Kidney (tissue), 14 donors: ENCODE measurements around the gene NXPH3. TPM values are rescaled to one million over a fixed set of nuclear protein-coding genes. Genes with fewer than 3 reads are reported as not detected.

Source experiments
- DNase-seq, 5 donors: peaks; one replicate each; pipeline ENCODE4 v3.0.0-alpha.2; 2013 to 2020
- FAIRE-seq: peaks from 2 replicates; lab custom pipeline; 2012; peaks lifted over from hg19 to GRCh38; lab: Jason Lieb, UNC
- H3K27ac ChIP-seq, 2 donors: one replicate each; pipeline ENCODE4 v1.7.0; 2013; ENCODE audit warnings: low read depth in 2 of 2, low read length in 2 of 2, inconsistent platforms in 1 of 2
- H3K27me3 ChIP-seq: one replicate; pipeline ENCODE4 v1.7.1; 2013; ENCODE audit warnings: low read length, inconsistent platforms; ENCODE audit not compliant: control insufficient read depth, insufficient read depth
- H3K36me3 ChIP-seq, 3 donors: one replicate each; pipeline versions ENCODE4 v1.7.0 to v1.7.1; 2013; ENCODE audit warnings: low read length in 3 of 3, control low read depth in 1 of 3, inconsistent platforms in 1 of 3; ENCODE audit not compliant: insufficient read depth in 3 of 3, control insufficient read depth in 2 of 3
- H3K4me1 ChIP-seq, 3 donors: one replicate each; pipeline versions ENCODE4 v1.7.0 to v1.7.1; 2013; ENCODE audit warnings: low read length in 3 of 3, inconsistent platforms in 1 of 3, low read depth in 1 of 3; ENCODE audit not compliant: control insufficient read depth in 2 of 3, insufficient read depth in 2 of 3
- H3K4me3 ChIP-seq, 3 donors: one replicate each; pipeline versions ENCODE4 v1.7.0 to v1.8.1; 2013; ENCODE audit warnings: low read length in 3 of 3, control low read depth in 1 of 3, inconsistent platforms in 1 of 3
- H3K9ac ChIP-seq, 3 donors: one replicate each; pipeline versions ENCODE4 v1.7.0 to v1.7.1; 2013; ENCODE audit warnings: low read length in 3 of 3, control low read depth in 1 of 3, inconsistent platforms in 1 of 3
- H3K9me3 ChIP-seq, 3 donors: one replicate each; pipeline versions ENCODE4 v1.7.0 to v1.7.1; 2013; ENCODE audit warnings: low read length in 3 of 3, control low read depth in 1 of 3, inconsistent platforms in 1 of 3; ENCODE audit not compliant: control insufficient read depth in 2 of 3, insufficient read depth in 1 of 3
- intact Hi-C: fragments of 100-400 bp; cut with DNase I; formaldehyde crosslinking; loops from one replicate; pipeline ENCODE4 v1.11.1; 2022
- polyA plus RNA-seq: library from polyadenylated mRNA; stranded (reverse); fragments of 350-450 nt; fragmentation: Illumina TruSeq; extraction: RNeasy Lipid Tissue Mini Kit (QIAGEN cat#74804); gene quantifications from one replicate; pipeline ENCODE4 v1.2.3, GENCODE V29; 2014; ENCODE audit warnings: low read depth, low replicate concordance; ENCODE audit not compliant: insufficient read depth
- total RNA-seq: library from RNA; stranded (reverse); fragmentation: NEBNext Ultra II Directional; extraction: Animal tissue kit (Norgen Biotek cat#: 25700); gene quantifications from one replicate; pipeline ENCODE4 v1.2.1, GENCODE V29; 2021
- TF ChIP-seq, protein P1 (sequence below): IDR thresholded peaks from 3 replicates; pipeline ENCODE4 v1.5.1; 2012; ENCODE audit warnings: mild to moderate bottlenecking, moderate library complexity, borderline replicate concordance; ENCODE audit not compliant: insufficient read depth; ENCODE audit errors: extremely low read depth
- donor health status: control.
- donor health status: control.
- donor health status: control.
- donor health status: control.
- donor health status: control.
- donor health status: DM: yes; HTN: yes; CAD: no.
- donor health status: Normal renal cell carcinoma (clear cell type).

NXPH3 gene
- total and polyA plus RNA-seq, 2 donors from 2014 or later, result 0.98 to 1.2 TPM

DNA sequence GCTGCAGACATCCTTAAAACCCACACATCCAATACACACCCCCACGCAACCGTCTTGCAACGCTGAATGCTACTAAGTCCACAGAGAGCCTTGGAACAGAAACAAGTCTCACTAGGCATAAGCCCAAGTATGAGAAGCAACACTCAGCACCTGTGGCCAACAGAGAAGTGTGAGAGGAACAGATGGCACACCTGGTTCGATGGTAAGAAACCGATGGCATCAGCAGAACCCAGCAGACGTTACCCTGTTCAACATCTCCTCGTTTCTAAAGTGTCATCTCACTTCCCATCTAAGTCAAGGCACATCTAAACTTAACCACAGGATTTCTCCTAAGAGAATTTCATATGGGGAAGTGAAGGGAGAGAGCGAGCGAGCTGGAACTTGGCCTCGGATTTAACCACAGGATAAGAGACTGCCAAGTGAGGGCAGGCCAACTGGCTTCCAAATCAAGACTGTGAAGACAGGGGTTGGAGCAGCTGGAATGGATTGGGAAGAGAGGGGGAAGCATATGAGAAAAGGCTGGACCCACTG lies 41.0 kb downstream of the NXPH3 start:
- intact Hi-C loops, result no loop called here
- no peak overlapping the region for H3K9ac ChIP-seq
- no peaks in the 10 kb centered on the region for H3K27me3 ChIP-seq
- H3K36me3 ChIP-seq, result peaks cover 2 to 43% (median 24%) of the 10 kb centered on the region in 3 donors
- TF ChIP-seq, protein P1, sequence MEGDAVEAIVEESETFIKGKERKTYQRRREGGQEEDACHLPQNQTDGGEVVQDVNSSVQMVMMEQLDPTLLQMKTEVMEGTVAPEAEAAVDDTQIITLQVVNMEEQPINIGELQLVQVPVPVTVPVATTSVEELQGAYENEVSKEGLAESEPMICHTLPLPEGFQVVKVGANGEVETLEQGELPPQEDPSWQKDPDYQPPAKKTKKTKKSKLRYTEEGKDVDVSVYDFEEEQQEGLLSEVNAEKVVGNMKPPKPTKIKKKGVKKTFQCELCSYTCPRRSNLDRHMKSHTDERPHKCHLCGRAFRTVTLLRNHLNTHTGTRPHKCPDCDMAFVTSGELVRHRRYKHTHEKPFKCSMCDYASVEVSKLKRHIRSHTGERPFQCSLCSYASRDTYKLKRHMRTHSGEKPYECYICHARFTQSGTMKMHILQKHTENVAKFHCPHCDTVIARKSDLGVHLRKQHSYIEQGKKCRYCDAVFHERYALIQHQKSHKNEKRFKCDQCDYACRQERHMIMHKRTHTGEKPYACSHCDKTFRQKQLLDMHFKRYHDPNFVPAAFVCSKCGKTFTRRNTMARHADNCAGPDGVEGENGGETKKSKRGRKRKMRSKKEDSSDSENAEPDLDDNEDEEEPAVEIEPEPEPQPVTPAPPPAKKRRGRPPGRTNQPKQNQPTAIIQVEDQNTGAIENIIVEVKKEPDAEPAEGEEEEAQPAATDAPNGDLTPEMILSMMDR, result no peak
- H3K4me1 ChIP-seq, result peaks cover 0 to 4% (median 0%) of the 10 kb centered on the region in 3 donors
- DNase-seq (peak in 1 of 5 donors; percentile 79), FAIRE-seq (no peak)
- H3K9me3 ChIP-seq, result no peaks in the 10 kb centered on the region
- no peak overlapping the region for H3K4me3 ChIP-seq
- H3K27ac ChIP-seq, result no peak overlapping the region

DNA sequence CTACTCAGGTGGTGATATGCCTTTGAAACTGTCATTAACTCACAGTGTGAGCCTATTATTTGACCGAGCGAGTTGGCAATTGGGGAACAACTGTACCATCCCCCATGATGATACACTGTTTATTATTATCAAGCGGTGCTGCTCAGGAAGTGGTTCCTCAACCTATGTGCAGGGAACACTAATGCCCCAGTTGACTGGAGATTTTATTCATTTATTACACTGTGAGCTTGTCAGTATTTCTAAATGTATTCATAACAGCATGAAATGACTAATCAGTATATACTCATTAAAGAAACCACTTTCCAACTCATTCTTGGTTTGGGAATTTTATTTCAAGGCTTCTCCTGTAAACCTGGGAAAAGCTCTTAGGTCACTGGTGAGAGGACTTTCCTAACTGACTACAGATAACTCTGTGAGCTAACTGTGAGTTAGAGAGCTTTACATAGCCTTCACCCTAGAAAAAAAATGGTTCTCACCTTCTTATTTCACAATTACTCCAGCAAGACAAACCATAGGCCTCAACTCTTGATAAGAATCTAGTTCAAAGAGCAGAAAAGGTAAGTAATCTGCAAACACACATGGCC lies 42.4 kb downstream of the NXPH3 start:
- no peak overlapping the region for H3K9ac ChIP-seq
- no peaks in the 10 kb centered on the region for H3K27me3 ChIP-seq
- TF ChIP-seq, protein P1, result no peak
- FAIRE-seq (no peak), DNase-seq (no peak)
- H3K27ac ChIP-seq, result no peak overlapping the region
- H3K4me3 ChIP-seq, result no peak overlapping the region
- peaks cover 0 to 4% (median 0%) of the 10 kb centered on the region in 3 donors for H3K4me1 ChIP-seq
- no peaks in the 10 kb centered on the region for H3K9me3 ChIP-seq
- H3K36me3 ChIP-seq, result peaks cover 2 to 46% (median 27%) of the 10 kb centered on the region in 3 donors
- intact Hi-C loops, result no loop called here

DNA sequence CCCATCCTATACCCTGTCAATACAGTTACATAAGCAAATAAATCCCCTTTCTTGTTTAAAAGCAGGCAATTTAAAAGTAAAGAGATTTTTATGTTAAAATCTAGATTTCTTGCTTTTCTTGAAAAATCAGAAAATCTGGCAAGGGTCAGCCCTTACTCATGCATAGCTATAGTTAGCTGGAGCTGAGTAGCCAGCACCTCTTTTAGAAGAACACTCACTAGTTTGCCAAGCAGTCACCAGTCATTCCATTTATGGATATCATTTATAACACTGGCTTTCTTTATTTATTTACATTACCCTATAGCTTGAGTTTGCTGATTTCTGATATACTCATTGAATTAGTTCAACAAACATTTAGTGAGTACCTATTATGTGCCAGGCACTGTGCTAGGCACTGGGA lies 45.7 kb downstream of the NXPH3 start:
- DNase-seq (no peak), FAIRE-seq (no peak)
- no peak overlapping the region for H3K4me3 ChIP-seq
- H3K27ac ChIP-seq, result no peak overlapping the region
- peaks cover 0 to 3% (median 0%) of the 10 kb centered on the region in 3 donors for H3K4me1 ChIP-seq
- no peak overlapping the region for H3K9ac ChIP-seq
- H3K9me3 ChIP-seq, result no peaks in the 10 kb centered on the region
- TF ChIP-seq, protein P1, result no peak
- H3K36me3 ChIP-seq, result peaks cover 2 to 38% (median 26%) of the 10 kb centered on the region in 3 donors
- intact Hi-C loops, result no loop called here
- H3K27me3 ChIP-seq, result no peaks in the 10 kb centered on the region
